HG03108 (cell line): ENCODE measurements around the gene LHX1.

Experiments used
- ATAC-seq: cut with Tn5 transposase; IDR thresholded peaks from one replicate; pipeline ENCODE4 v1.9.1; 2021; ENCODE audit warnings: moderate library complexity; ENCODE audit not compliant: unreplicated experiment

Gene LHX1

GRCh38 chr17:36937959-36938565 is 787 bp downstream of the LHX1 start:
- no peak for ATAC-seq

- no peak for ATAC-seq
Measured at GRCh38 chr17:36938566-36939051, 1.3 kb downstream of the LHX1 start.

- no peak for ATAC-seq
Measured at GRCh38 chr17:36939052-36939801, 2.0 kb downstream of the LHX1 start.

GRCh38 chr17:36939802-36940312 is 2.6 kb downstream of the LHX1 start:
- ATAC-seq: no peak

GRCh38 chr17:36940313-36941264 is 3.3 kb downstream of the LHX1 start:
- no peak for ATAC-seq

GRCh38 chr17:36941265-36942010 is 4.2 kb downstream of the LHX1 start:
- no peak for ATAC-seq

- no peak for ATAC-seq
Measured at GRCh38 chr17:36942019-36942599, 4.8 kb downstream of the LHX1 start.

- ATAC-seq: no peak
Measured at GRCh38 chr17:36942631-36943125, 5.4 kb downstream of the LHX1 start.

GRCh38 chr17:36943250-36944191 is 6.2 kb downstream of the LHX1 start:
- ATAC-seq: no peak

- no peak for ATAC-seq
Measured at GRCh38 chr17:36944553-36944952, 7.3 kb downstream of the LHX1 start.

GRCh38 chr17:36945140-36945539 is 7.9 kb downstream of the LHX1 start:
- ATAC-seq: no peak

GRCh38 chr17:36945959-36946725 is 8.9 kb downstream of the LHX1 start:
- no peak for ATAC-seq

- ATAC-seq: no peak
Measured at GRCh38 chr17:36946726-36947091, 9.4 kb downstream of the LHX1 start.

GRCh38 chr17:36947922-36948716 is 10.8 kb downstream of the LHX1 start:
- ATAC-seq: no peak

GRCh38 chr17:36948717-36949460 is 11.6 kb downstream of the LHX1 start, which contains the start of gene AATF:
AATF (plus strand) TSS chr17:36948954; CDS start chr17:36949126, 172 bp downstream.
- peak; percentile 87 for ATAC-seq

- no peak for ATAC-seq
Measured at GRCh38 chr17:36949461-36949927, 12.2 kb downstream of the LHX1 start.
